Suprapubic skin (tissue), 4 donors: Measurements from ENCODE around the gene TFRC. TPM values are rescaled to one million over a fixed set of nuclear protein-coding genes. Genes with fewer than 3 reads are reported as not detected.
"Not testable (repeated sequence)": the region's sequence is repeated elsewhere in the genome, so short reads cannot be mapped to it uniquely, and the experiment has no call there.

Source experiments
- DNase-seq, 2 donors: peaks; one replicate each; pipeline ENCODE4 v3.0.0-alpha.2; 2019; ENCODE audit warnings: low spot score in 2 of 2
- H3K27ac ChIP-seq: fragments of 200-600 bp; sonication (generic); one replicate; pipeline ENCODE4 v1.5.1; 2019
- H3K27me3 ChIP-seq: fragments of 200-600 bp; sonication (generic); one replicate; pipeline ENCODE4 v1.5.1; 2019
- H3K36me3 ChIP-seq: fragments of 200-600 bp; sonication (generic); one replicate; pipeline ENCODE4 v1.5.1; 2019
- H3K4me1 ChIP-seq: fragments of 200-600 bp; sonication (generic); one replicate; pipeline ENCODE4 v1.5.1; 2019
- H3K4me3 ChIP-seq: fragments of 200-600 bp; sonication (generic); one replicate; pipeline ENCODE4 v1.5.1; 2019; ENCODE audit warnings: mild to moderate bottlenecking
- H3K9me3 ChIP-seq: fragments of 200-600 bp; sonication (generic); one replicate; pipeline ENCODE4 v1.5.1; 2019
- CTCF ChIP-seq, 2 donors: fragments of 200-600 bp in 1 of 2; fragments of 450-650 bp in 1 of 2; sonication (generic) in 1 of 2; IDR thresholded peaks; one replicate each; pipeline ENCODE4 v1.5.1; 2016 to 2019; ENCODE audit warnings: antibody characterized with exemption in 2 of 2, mild to moderate bottlenecking in 1 of 2, moderate library complexity in 1 of 2
- EP300 ChIP-seq: sonication (generic); formaldehyde crosslinking; IDR thresholded peaks from one replicate; pipeline ENCODE4 v1.6.1; 2017; ENCODE audit warnings: antibody characterized with exemption
- POLR2A ChIP-seq, 2 donors: fragments of 450-650 bp; IDR thresholded peaks; one replicate each; pipeline ENCODE4 v1.6.1; 2017; ENCODE audit warnings: antibody characterized with exemption in 2 of 2, mild to moderate bottlenecking in 2 of 2, moderate library complexity in 2 of 2
- POLR2AphosphoS5 ChIP-seq, 3 donors: sonication (generic); formaldehyde crosslinking; IDR thresholded peaks; one replicate each; pipeline ENCODE4 v1.6.1; 2017; ENCODE audit warnings: antibody characterized with exemption in 3 of 3
- WGBS: methylation state at CpG from one replicate; pipeline ENCODE4 v1.1.5; 2018; 5-methylcytosine and 5-hydroxymethylcytosine counted together
- total RNA-seq, 4 donors: library from RNA; depleted of rRNA; stranded (reverse); fragments of >200 nt; gene quantifications; one replicate each; pipeline ENCODE4 v1.1.0, GENCODE V29; 2016

Gene TFRC
- total RNA-seq, 4 donors from 2014 or later: 67.6 to 163 (median 70.4) TPM

GRCh38 chr3:196093317-196094111, 11.6 kb upstream of the TFRC start:
- no peaks in the 10 kb centered on the region for H3K27me3 ChIP-seq
- no peak overlapping the region for H3K4me3 ChIP-seq
- no peak for TF ChIP-seq CTCF (IDR thresholded peaks at IDR 0.05)
- TF ChIP-seq POLR2AphosphoS5 (IDR thresholded peaks at IDR 0.05): no peak
- no peak for TF ChIP-seq POLR2A (IDR thresholded peaks at IDR 0.05)
- no peak for TF ChIP-seq EP300
- H3K36me3 ChIP-seq: no peaks in the 10 kb centered on the region
- DNase-seq: peak in 1 of 2 donors; percentile 42
- no peaks in the 10 kb centered on the region for H3K9me3 ChIP-seq
- 73% methylated on average over 7 of the region's 7 CpGs for WGBS
- H3K4me1 ChIP-seq: peaks cover 9% of the 10 kb centered on the region
- H3K27ac ChIP-seq: no peak overlapping the region

GRCh38 chr3:196087906-196088305, 6.0 kb upstream of the TFRC start:
- Histone ChIP-seq H3K4me3 (no peak overlapping the region), H3K36me3 (no peaks in the 10 kb centered on the region), H3K27me3 (no peaks in the 10 kb centered on the region), H3K4me1 (peaks cover under 1% of the 10 kb centered on the region), H3K27ac (no peak overlapping the region), H3K9me3 (no peaks in the 10 kb centered on the region)
- TF ChIP-seq POLR2AphosphoS5 (IDR thresholded peaks at IDR 0.05): no peak
- no peak for TF ChIP-seq POLR2A (IDR thresholded peaks at IDR 0.05)
- TF ChIP-seq EP300: no peak
- no peak for TF ChIP-seq CTCF (IDR thresholded peaks at IDR 0.05)
- WGBS: 71% methylated on average over 5 of the region's 5 CpGs
- DNase-seq: no peak

- Histone ChIP-seq H3K4me1 (peaks cover 31% of the 10 kb centered on the region), H3K9me3 (no peaks in the 10 kb centered on the region), H3K36me3 (no peaks in the 10 kb centered on the region), H3K4me3 (peak overlapping the region; percentile 99), H3K27me3 (no peaks in the 10 kb centered on the region), H3K27ac (peak overlapping the region; percentile 98)
- no peak for TF ChIP-seq EP300
- TF ChIP-seq POLR2A (IDR thresholded peaks at IDR 0.05): no peak
- no peak for TF ChIP-seq CTCF (IDR thresholded peaks at IDR 0.05)
- TF ChIP-seq POLR2AphosphoS5 (IDR thresholded peaks at IDR 0.05): no peak
- DNase-seq: no peak
- 43% methylated on average over 6 of the region's 6 CpGs for WGBS
Observed at GRCh38 chr3:196082619-196082971, 705 bp upstream of the TFRC start.

- Histone ChIP-seq H3K9me3 (no peaks in the 10 kb centered on the region), H3K4me3 (peak overlapping the region; percentile 99), H3K36me3 (peaks cover 2% of the 10 kb centered on the region), H3K27me3 (no peaks in the 10 kb centered on the region), H3K4me1 (peaks cover 31% of the 10 kb centered on the region), H3K27ac (peak overlapping the region; percentile 98)
- peak; percentile 79 to 82 for DNase-seq
- WGBS: 2% methylated on average over 30 of the region's 61 CpGs
- TF ChIP-seq POLR2A (IDR thresholded peaks at IDR 0.05) (no peak), CTCF (IDR thresholded peaks at IDR 0.05) (no peak), POLR2AphosphoS5 (IDR thresholded peaks at IDR 0.05) (no peak), EP300 (no peak)
Observed at GRCh38 chr3:196081002-196081833, 672 bp downstream of the TFRC start.

GRCh38 chr3:196080101-196080846, 1.6 kb downstream of the TFRC start:
- peaks cover 31% of the 10 kb centered on the region for H3K4me1 ChIP-seq
- peak overlapping the region; percentile 99 for H3K4me3 ChIP-seq
- not testable (repeated sequence) for DNase-seq, H3K27me3 ChIP-seq, H3K9me3 ChIP-seq, H3K27ac ChIP-seq
- H3K36me3 ChIP-seq: peaks cover 11% of the 10 kb centered on the region
- WGBS: 79% methylated on average over 23 of the region's 23 CpGs
